H1 (cell line): ENCODE data around the gene TRAPPC6A.
A peak's percentile ranks its signal among the peaks of the same experiment; 100 is the strongest.

Source experiments
- EP300 ChIP-seq, 2 experiments: IDR thresholded peaks; 1 replicate in 1 of 2; 2 replicates in 1 of 2; pipeline ENCODE4 v1.6.1; 2011 to 2012; ENCODE audit warnings: low read depth in 2 of 2, low read length in 2 of 2, mild to moderate bottlenecking in 2 of 2, borderline replicate concordance in 1 of 2, inconsistent platforms in 1 of 2, moderate library complexity in 1 of 2
- JUN ChIP-seq: IDR thresholded peaks from 2 replicates; pipeline ENCODE4 v1.6.1; 2011; ENCODE audit warnings: low read depth, mild to moderate bottlenecking, improper control_type of control experiment, low read length
- RXRA ChIP-seq: IDR thresholded peaks from 2 replicates; pipeline ENCODE4 v1.6.1; 2011; ENCODE audit warnings: low read depth, mild to moderate bottlenecking, low read length, moderate library complexity; ENCODE audit not compliant: insufficient read depth
- SRF ChIP-seq: IDR thresholded peaks from 2 replicates; pipeline ENCODE4 v1.6.1; 2011; ENCODE audit warnings: mild to moderate bottlenecking, low read depth, low read length, moderate library complexity
- YY1 ChIP-seq: IDR thresholded peaks from 2 replicates; pipeline ENCODE4 v1.6.1; 2011; ENCODE audit warnings: low read depth, mild to moderate bottlenecking, low read length
- TF ChIP-seq, protein P1 (sequence below), 3 experiments: IDR thresholded peaks; 1 replicate in 2 of 3; 2 replicates in 1 of 3; pipeline versions ENCODE4 v1.5.1 to v1.6.1; 2011; ENCODE audit warnings: low read length in 3 of 3, mild to moderate bottlenecking in 3 of 3, inconsistent platforms in 2 of 3, low read depth in 1 of 3, moderate library complexity in 1 of 3; ENCODE audit not compliant: insufficient read depth in 1 of 3; ENCODE audit errors: control extremely low read depth in 1 of 3

DNA sequence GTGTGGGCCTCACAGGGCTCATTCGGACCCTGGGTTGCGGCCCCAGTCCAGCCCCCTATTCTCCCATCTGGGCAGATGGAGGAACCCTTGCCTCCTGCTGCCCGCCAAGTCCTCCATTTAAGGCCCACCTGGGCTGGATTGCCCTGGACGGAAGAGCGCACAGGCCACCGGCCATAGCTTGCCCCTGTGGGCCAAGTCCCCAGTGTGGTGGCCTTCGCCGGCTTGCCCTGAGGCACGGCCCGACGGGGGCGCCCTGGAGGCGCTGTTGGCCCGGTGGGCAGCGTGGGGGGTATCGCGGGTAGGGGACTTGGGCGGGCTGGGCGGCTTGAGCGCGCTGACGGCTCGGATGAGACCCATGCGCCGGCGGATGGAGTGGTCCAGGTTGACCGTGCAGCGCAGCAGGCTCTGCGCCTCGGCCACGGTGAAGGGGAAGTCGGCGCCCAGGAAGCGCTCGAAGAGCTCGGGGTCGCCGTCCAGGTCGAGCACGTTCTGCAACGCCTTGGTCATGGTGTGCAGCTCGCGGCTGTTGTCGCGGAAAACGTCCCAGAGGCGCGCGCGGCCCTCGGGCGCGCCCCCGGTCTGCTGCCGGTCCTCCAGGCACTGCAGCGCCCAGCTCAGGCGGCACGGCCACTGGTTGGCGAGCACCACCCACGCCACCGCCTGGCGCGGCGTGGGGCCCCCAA, 26.1 kb downstream of the TRAPPC6A start:
- TF ChIP-seq EP300 (IDR thresholded peaks at IDR 0.05; ENCODE audit: borderline replicate concordance in 1 of 2, low read depth in 2 of 2, low read length in 2 of 2) (no peak), JUN (no peak), SRF (no peak), YY1 (no peak), RXRA (no peak)
- TF ChIP-seq, protein P1, sequence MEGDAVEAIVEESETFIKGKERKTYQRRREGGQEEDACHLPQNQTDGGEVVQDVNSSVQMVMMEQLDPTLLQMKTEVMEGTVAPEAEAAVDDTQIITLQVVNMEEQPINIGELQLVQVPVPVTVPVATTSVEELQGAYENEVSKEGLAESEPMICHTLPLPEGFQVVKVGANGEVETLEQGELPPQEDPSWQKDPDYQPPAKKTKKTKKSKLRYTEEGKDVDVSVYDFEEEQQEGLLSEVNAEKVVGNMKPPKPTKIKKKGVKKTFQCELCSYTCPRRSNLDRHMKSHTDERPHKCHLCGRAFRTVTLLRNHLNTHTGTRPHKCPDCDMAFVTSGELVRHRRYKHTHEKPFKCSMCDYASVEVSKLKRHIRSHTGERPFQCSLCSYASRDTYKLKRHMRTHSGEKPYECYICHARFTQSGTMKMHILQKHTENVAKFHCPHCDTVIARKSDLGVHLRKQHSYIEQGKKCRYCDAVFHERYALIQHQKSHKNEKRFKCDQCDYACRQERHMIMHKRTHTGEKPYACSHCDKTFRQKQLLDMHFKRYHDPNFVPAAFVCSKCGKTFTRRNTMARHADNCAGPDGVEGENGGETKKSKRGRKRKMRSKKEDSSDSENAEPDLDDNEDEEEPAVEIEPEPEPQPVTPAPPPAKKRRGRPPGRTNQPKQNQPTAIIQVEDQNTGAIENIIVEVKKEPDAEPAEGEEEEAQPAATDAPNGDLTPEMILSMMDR (IDR thresholded peaks at IDR 0.05; ENCODE audit: control extremely low read depth in 1 of 3, insufficient read depth in 1 of 3, low read depth in 1 of 3, low read length in 3 of 3): peak; percentile 29 to 51 (median 31)
